HCT116 (cell line): ENCODE data around the gene PANX2. TPM values are rescaled to one million over a fixed set of nuclear protein-coding genes. Genes with fewer than 3 reads are reported as not detected.

ENCODE experiments used
- ATAC-seq: fragments of 200-7000 bp; cut with Tn5 transposase; 2 replicates; pipeline ENCODE4 v1.9.1; 2020; ENCODE audit warnings: mild to moderate bottlenecking, moderate library complexity
- BruUV-seq: library from RNA; stranded (reverse); fragments of 400-500 nt; replicated peaks from 2 replicates; lab custom pipeline; 2021; lab: Mats Ljungman, UMichigan
- CTCF ChIA-PET: fragments of 300-600 bp; sonication (Branson Sonifier 250); formaldehyde crosslinking; loops from one replicate; lab custom pipeline; 2021; ENCODE audit warnings: antibody characterized with exemption; lab: Charles Lee
- POLR2A ChIA-PET: fragments of 300-600, 350-600 bp; sonication (Branson Sonifier 250); formaldehyde crosslinking; loops from one replicate; lab custom pipeline; 2021; ENCODE audit warnings: antibody characterized with exemption; lab: Charles Lee
- RAD21 ChIA-PET, 2 experiments: fragments of 300-600 bp; sonication (Branson Sonifier 250); formaldehyde crosslinking; loops; one replicate each; lab custom pipeline; 2023; ENCODE audit warnings: low total read pairs in 2 of 2; ENCODE audit not compliant: uncharacterized antibody in 2 of 2, unreplicated experiment in 2 of 2, low non-redundant PET in 1 of 2; lab: Charles Lee
- DNase-seq: peaks from one replicate; pipeline ENCODE4 v3.0.0-alpha.2; 2010; ENCODE audit warnings: low read depth, low spot score
- H2AFZ ChIP-seq: fragments of 200-600 bp; shearing (Covaris generic), sonication (generic); 2 replicates; pipeline ENCODE4 v1.6.1; 2017; ENCODE audit warnings: low read depth, mixed run types, mixed read lengths, antibody characterized with exemption, low read length; ENCODE audit not compliant: poor library complexity, severe bottlenecking
- H3K27ac ChIP-seq: 2 replicates; pipeline ENCODE4 v1.5.1; 2012; ENCODE audit warnings: low read depth, low read length
- H3K27me3 ChIP-seq: fragments of 200-600 bp; sonication (generic); 2 replicates; pipeline ENCODE4 v1.6.1; 2016; ENCODE audit warnings: mixed run types, low read length, mixed read lengths; ENCODE audit not compliant: insufficient read depth
- H3K36me3 ChIP-seq, 2 experiments: fragments of 200-500 bp in 1 of 2; fragments of 200-600 bp in 1 of 2; sonication (Bioruptor generic) in 1 of 2; sonication (generic) in 1 of 2; 2 replicates each; pipeline versions ENCODE4 v1.5.1 to v1.6.1; 2014 to 2016; ENCODE audit warnings: low read length in 2 of 2, inconsistent platforms in 1 of 2, mixed read lengths in 1 of 2, mixed run types in 1 of 2; ENCODE audit not compliant: insufficient read depth in 2 of 2, control insufficient read depth in 1 of 2
- H3K4me1 ChIP-seq, 2 experiments: fragments of 200-600 bp in 1 of 2; sonication (generic) in 1 of 2; 2 replicates each; pipeline versions ENCODE4 v1.5.1 to v1.6.1; 2012 to 2017; ENCODE audit warnings: low read length in 2 of 2, inconsistent platforms in 1 of 2, mild to moderate bottlenecking in 1 of 2, mixed read lengths in 1 of 2, mixed run types in 1 of 2, moderate library complexity in 1 of 2; ENCODE audit not compliant: insufficient read depth in 2 of 2, control insufficient read depth in 1 of 2
- H3K4me2 ChIP-seq: fragments of 200-600 bp; sonication (generic); 2 replicates; pipeline ENCODE4 v1.6.1; 2017; ENCODE audit warnings: mixed run types, low read length, mixed read lengths
- H3K4me3 ChIP-seq, 2 experiments: fragments of 200-600 bp in 1 of 2; sonication (generic) in 1 of 2; replicated peaks in 1 of 2; 2 replicates each; pipeline ENCODE4 v1.5.1; 2011 to 2016; ENCODE audit warnings: low read length in 2 of 2, control low read depth in 1 of 2, low read depth in 1 of 2, mild to moderate bottlenecking in 1 of 2, mixed read lengths in 1 of 2, mixed run types in 1 of 2
- H3K79me2 ChIP-seq: fragments of 200-600 bp; sonication (generic); 2 replicates; pipeline ENCODE4 v1.6.1; 2017; ENCODE audit warnings: mild to moderate bottlenecking, mixed run types, low read length, moderate library complexity, mixed read lengths; ENCODE audit not compliant: insufficient read depth
- H3K9ac ChIP-seq: fragments of 200-600 bp; sonication (generic); 2 replicates; pipeline ENCODE4 v1.6.1; 2016; ENCODE audit warnings: low read length, mixed read lengths
- H3K9me2 ChIP-seq: fragments of 200-600 bp; sonication (generic), shearing (Covaris generic); 2 replicates; pipeline ENCODE4 v1.6.1; 2017; ENCODE audit warnings: mixed run types, mild to moderate bottlenecking, moderate library complexity; ENCODE audit not compliant: insufficient read depth
- H3K9me3 ChIP-seq, 2 experiments: fragments of 200-500 bp in 1 of 2; fragments of 200-600 bp in 1 of 2; sonication (Bioruptor generic) in 1 of 2; sonication (generic) in 1 of 2; 2 replicates each; pipeline ENCODE4 v1.6.1; 2014 to 2017; ENCODE audit warnings: low read length in 2 of 2, mixed read lengths in 2 of 2, inconsistent platforms in 1 of 2, low read depth in 1 of 2, mild to moderate bottlenecking in 1 of 2, mixed run types in 1 of 2, moderate library complexity in 1 of 2; ENCODE audit not compliant: control insufficient read depth in 1 of 2, insufficient read depth in 1 of 2
- H4K20me1 ChIP-seq: fragments of 200-600 bp; sonication (generic), shearing (Covaris generic); 2 replicates; pipeline ENCODE4 v1.6.1; 2017; ENCODE audit warnings: mixed run types, mild to moderate bottlenecking, moderate library complexity; ENCODE audit not compliant: insufficient read depth
- CEBPB ChIP-seq: IDR thresholded peaks from 2 replicates; pipeline ENCODE4 v1.6.1; 2012; ENCODE audit warnings: low read depth
- EGR1 ChIP-seq: IDR thresholded peaks from 2 replicates; pipeline ENCODE4 v1.6.1; 2012; ENCODE audit warnings: low read depth
- EZH2phosphoT487 ChIP-seq: fragments of 200-600 bp; IDR thresholded peaks from 2 replicates; pipeline ENCODE4 v1.6.1; 2018; ENCODE audit warnings: antibody characterized with exemption, borderline replicate concordance
- POLR2A ChIP-seq: IDR thresholded peaks from 2 replicates; pipeline ENCODE4 v1.7.0; 2011; ENCODE audit warnings: borderline replicate concordance; ENCODE audit not compliant: insufficient read depth, insufficient read length; ENCODE audit errors: extremely low read depth
- POLR2AphosphoS5 ChIP-seq: IDR thresholded peaks from 2 replicates; pipeline ENCODE4 v1.6.1; 2011; ENCODE audit warnings: mild to moderate bottlenecking, low read depth, low read length, moderate library complexity
- SIN3A ChIP-seq: IDR thresholded peaks from 2 replicates; pipeline ENCODE4 v1.6.1; 2012; ENCODE audit warnings: low read depth
- SP1 ChIP-seq: IDR thresholded peaks from 2 replicates; pipeline ENCODE4 v1.6.1; 2012; ENCODE audit warnings: low read depth
- SRF ChIP-seq: IDR thresholded peaks from 2 replicates; pipeline ENCODE4 v1.6.1; 2012; ENCODE audit warnings: low read depth
- TCF7L2 ChIP-seq: IDR thresholded peaks from 2 replicates; pipeline ENCODE4 v1.7.0; 2011; ENCODE audit warnings: borderline replicate concordance, inconsistent platforms; ENCODE audit not compliant: insufficient read depth, insufficient read length; ENCODE audit errors: extremely low read depth
- ZFX ChIP-seq: fragments of 450-650 bp; IDR thresholded peaks from 2 replicates; pipeline ENCODE4 v1.6.1; 2017
- intact Hi-C: fragments of 100-400 bp; cut with micrococcal nuclease; formaldehyde crosslinking; loops from 2 replicates; pipeline ENCODE4 v1.10.0; 2022
- total RNA-seq: library from RNA; stranded (reverse); gene quantifications from one replicate; pipeline ENCODE4 v1.2.1, GENCODE V29; 2021; ENCODE audit not compliant: unreplicated experiment
- TF ChIP-seq, protein P1 (sequence below), 3 experiments: fragments of 200-600 bp in 1 of 3; sonication (generic) in 1 of 3; IDR thresholded peaks in 2 of 3; conservative IDR thresholded peaks in 1 of 3; 2 replicates each; pipeline ENCODE4 v1.5.1; 2012 to 2017; ENCODE audit warnings: low read depth in 2 of 3, low read length in 2 of 3, antibody characterized with exemption in 1 of 3, borderline replicate concordance in 1 of 3, control low read depth in 1 of 3, mild to moderate bottlenecking in 1 of 3, mixed read lengths in 1 of 3, mixed run types in 1 of 3, moderate library complexity in 1 of 3; ENCODE audit not compliant: insufficient read depth in 1 of 3
- TF ChIP-seq, protein P2 (sequence below): IDR thresholded peaks from 2 replicates; pipeline ENCODE4 v1.6.1; 2012; ENCODE audit warnings: low read depth
- TF ChIP-seq, protein P3 (sequence below): IDR thresholded peaks from 2 replicates; pipeline ENCODE4 v1.6.1; 2012

Gene PANX2
- total RNA-seq, 1 experiment from 2014 or later: 8.0 TPM

DNA sequence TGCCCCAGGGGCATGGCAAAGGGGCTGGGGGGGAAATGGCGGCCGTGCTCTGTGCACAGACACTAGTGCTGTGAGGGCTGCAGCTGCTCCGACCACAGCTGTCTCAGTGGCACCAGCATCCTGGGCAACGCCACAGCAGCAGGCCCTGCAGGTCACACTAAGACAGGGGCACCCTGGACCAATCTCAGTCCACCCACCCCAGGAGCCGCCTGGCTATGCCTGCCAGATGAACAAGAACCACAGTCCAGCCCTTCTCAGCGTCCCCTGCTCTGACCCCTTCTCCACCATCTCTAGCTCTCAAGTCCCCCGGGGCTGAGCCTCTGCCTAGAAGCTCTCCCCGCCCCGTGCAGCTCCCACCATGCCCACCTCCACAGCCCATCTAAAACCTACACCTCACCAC lies 57.8 kb downstream of the PANX2 start:
- intact Hi-C loops: no loop called here
- no peaks in the 10 kb centered on the region for H3K9me3 ChIP-seq
- H3K4me1 ChIP-seq: no peaks in the 10 kb centered on the region
- BruUV-seq: no TSS peak
- H3K27me3 ChIP-seq: no peaks in the 10 kb centered on the region
- H3K9ac ChIP-seq: no peak overlapping the region
- H4K20me1 ChIP-seq: no peaks in the 10 kb centered on the region
- no peak for DNase-seq
- H3K9me2 ChIP-seq: no peaks in the 10 kb centered on the region
- TF ChIP-seq, protein P1, sequence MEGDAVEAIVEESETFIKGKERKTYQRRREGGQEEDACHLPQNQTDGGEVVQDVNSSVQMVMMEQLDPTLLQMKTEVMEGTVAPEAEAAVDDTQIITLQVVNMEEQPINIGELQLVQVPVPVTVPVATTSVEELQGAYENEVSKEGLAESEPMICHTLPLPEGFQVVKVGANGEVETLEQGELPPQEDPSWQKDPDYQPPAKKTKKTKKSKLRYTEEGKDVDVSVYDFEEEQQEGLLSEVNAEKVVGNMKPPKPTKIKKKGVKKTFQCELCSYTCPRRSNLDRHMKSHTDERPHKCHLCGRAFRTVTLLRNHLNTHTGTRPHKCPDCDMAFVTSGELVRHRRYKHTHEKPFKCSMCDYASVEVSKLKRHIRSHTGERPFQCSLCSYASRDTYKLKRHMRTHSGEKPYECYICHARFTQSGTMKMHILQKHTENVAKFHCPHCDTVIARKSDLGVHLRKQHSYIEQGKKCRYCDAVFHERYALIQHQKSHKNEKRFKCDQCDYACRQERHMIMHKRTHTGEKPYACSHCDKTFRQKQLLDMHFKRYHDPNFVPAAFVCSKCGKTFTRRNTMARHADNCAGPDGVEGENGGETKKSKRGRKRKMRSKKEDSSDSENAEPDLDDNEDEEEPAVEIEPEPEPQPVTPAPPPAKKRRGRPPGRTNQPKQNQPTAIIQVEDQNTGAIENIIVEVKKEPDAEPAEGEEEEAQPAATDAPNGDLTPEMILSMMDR (IDR thresholded peaks at IDR 0.05 in 2 of 3, conservative IDR thresholded peaks at IDR 0.05 in 1 of 3; ENCODE audit: borderline replicate concordance in 1 of 3, insufficient read depth in 1 of 3, low read depth in 2 of 3, low read length in 2 of 3): no peak
- TF ChIP-seq ZFX: no peak
- no peak for TF ChIP-seq CEBPB
- no peak for TF ChIP-seq SP1
- TF ChIP-seq, all 23 proteins: peak for 0
- Histone ChIP-seq H3K27ac (no peak overlapping the region), H3K79me2 (peaks cover 16% of the 10 kb centered on the region), H3K4me2 (no peak overlapping the region), H3K36me3 (peaks cover 8 to 12% of the 10 kb centered on the region in 2 experiments; a peak in 3 of 4 replicates), H3K4me3 (no peak overlapping the region), H2AFZ (no peak overlapping the region)
- no peak for ATAC-seq
- ChIA-PET RAD21 (no interaction called here), CTCF (no interaction called here), POLR2A (no interaction called here)

DNA sequence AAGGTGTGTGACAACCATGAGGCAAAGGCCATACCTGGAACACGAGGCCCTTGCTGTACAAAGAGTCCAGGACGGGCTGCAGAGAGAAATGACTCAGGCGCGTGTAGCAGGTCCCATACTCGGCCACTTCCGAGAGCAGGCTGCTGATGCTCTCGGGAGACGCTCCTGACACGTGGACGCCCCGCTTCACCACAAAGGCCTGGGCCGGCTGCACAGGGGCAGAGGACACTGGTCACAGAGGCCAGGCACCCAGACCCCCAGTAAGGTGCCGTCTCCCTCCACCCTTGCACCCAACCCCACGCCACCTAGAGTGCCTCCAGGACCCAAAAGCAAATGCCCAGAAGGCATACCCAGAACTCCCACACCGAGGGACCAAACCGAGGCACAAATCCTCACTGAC lies 58.8 kb downstream of the PANX2 start:
- no peak overlapping the region for H3K4me3 ChIP-seq
- no peaks in the 10 kb centered on the region for H3K27me3 ChIP-seq
- no peaks in the 10 kb centered on the region; a peak in 1 of 4 replicates for H3K9me3 ChIP-seq
- no peaks in the 10 kb centered on the region for H4K20me1 ChIP-seq
- no peaks in the 10 kb centered on the region for H3K9me2 ChIP-seq
- TF ChIP-seq POLR2AphosphoS5 (no peak), POLR2A (no peak), TCF7L2 (no peak), SRF (no peak), SIN3A (no peak), ZFX (no peak), EGR1 (no peak), EZH2phosphoT487 (no peak), CEBPB (no peak)
- TF ChIP-seq, protein P2, sequence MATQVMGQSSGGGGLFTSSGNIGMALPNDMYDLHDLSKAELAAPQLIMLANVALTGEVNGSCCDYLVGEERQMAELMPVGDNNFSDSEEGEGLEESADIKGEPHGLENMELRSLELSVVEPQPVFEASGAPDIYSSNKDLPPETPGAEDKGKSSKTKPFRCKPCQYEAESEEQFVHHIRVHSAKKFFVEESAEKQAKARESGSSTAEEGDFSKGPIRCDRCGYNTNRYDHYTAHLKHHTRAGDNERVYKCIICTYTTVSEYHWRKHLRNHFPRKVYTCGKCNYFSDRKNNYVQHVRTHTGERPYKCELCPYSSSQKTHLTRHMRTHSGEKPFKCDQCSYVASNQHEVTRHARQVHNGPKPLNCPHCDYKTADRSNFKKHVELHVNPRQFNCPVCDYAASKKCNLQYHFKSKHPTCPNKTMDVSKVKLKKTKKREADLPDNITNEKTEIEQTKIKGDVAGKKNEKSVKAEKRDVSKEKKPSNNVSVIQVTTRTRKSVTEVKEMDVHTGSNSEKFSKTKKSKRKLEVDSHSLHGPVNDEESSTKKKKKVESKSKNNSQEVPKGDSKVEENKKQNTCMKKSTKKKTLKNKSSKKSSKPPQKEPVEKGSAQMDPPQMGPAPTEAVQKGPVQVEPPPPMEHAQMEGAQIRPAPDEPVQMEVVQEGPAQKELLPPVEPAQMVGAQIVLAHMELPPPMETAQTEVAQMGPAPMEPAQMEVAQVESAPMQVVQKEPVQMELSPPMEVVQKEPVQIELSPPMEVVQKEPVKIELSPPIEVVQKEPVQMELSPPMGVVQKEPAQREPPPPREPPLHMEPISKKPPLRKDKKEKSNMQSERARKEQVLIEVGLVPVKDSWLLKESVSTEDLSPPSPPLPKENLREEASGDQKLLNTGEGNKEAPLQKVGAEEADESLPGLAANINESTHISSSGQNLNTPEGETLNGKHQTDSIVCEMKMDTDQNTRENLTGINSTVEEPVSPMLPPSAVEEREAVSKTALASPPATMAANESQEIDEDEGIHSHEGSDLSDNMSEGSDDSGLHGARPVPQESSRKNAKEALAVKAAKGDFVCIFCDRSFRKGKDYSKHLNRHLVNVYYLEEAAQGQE: no peak
- TF ChIP-seq, protein P3, sequence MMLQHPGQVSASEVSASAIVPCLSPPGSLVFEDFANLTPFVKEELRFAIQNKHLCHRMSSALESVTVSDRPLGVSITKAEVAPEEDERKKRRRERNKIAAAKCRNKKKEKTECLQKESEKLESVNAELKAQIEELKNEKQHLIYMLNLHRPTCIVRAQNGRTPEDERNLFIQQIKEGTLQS: no peak
- TF ChIP-seq, all 23 proteins: peak for 0
- ATAC-seq (no peak), DNase-seq (no peak)
- H3K79me2 ChIP-seq: peaks cover 25% of the 10 kb centered on the region
- POLR2A ChIA-PET: no interaction called here
- no peak overlapping the region for H2AFZ ChIP-seq
- intact Hi-C loops: no loop called here
- no peak overlapping the region for H3K4me2 ChIP-seq
- BruUV-seq: no TSS peak
- CTCF ChIA-PET: no interaction called here
- RAD21 ChIA-PET: no interaction called here
- H3K36me3 ChIP-seq: peaks cover 2 to 7% of the 10 kb centered on the region in 2 experiments; a peak in 2 of 4 replicates
- H3K4me1 ChIP-seq: no peaks in the 10 kb centered on the region
- H3K9ac ChIP-seq: no peak overlapping the region
- no peak overlapping the region for H3K27ac ChIP-seq
